B cell (primary cell): Measurements from ENCODE around the gene AUTS2.

Experiments used
- CTCF ChIP-seq: fragments of 200-600 bp; IDR thresholded peaks from one replicate; pipeline ENCODE4 v1.8.0; 2022; ENCODE audit warnings: antibody characterized with exemption, mild to moderate bottlenecking
- EZH2 ChIP-seq: IDR thresholded peaks from 2 replicates; pipeline ENCODE4 v1.6.1; 2012; ENCODE audit warnings: borderline replicate concordance, low read depth, mild to moderate bottlenecking, moderate library complexity, low read length; ENCODE audit not compliant: insufficient read depth, poor library complexity, severe bottlenecking

- no peak for TF ChIP-seq CTCF
- no peak for TF ChIP-seq EZH2
Observed at GRCh38 chr7:70574970-70575799, 976.9 kb downstream of the AUTS2 start.
